GM12878 (cell line): ENCODE results near the gene TLNRD1. TPM values are rescaled to one million over a fixed set of nuclear protein-coding genes. Genes with fewer than 3 reads are reported as not detected.

Source experiments
- ASH2L ChIP-seq: fragments of 300-600, 200-600 bp; sonication (generic); IDR thresholded peaks from 2 replicates; pipeline ENCODE4 v1.6.1; 2017; ENCODE audit warnings: low read depth, mild to moderate bottlenecking, borderline replicate concordance
- CBX3 ChIP-seq: fragments of 200-600 bp; sonication (generic); IDR thresholded peaks from 2 replicates; pipeline ENCODE4 v1.6.1; 2016; ENCODE audit warnings: low read depth, borderline replicate concordance
- HDAC2 ChIP-seq: fragments of 200-600 bp; sonication (generic); IDR thresholded peaks from 2 replicates; pipeline ENCODE4 v1.6.1; 2017
- PRDM15 ChIP-seq: fragments of 450-650 bp; formaldehyde crosslinking; IDR thresholded peaks from 2 replicates; pipeline ENCODE4 v1.4.0; 2020; ENCODE audit warnings: mild to moderate bottlenecking, moderate library complexity
- SMAD1 ChIP-seq: fragments of 450-650 bp; IDR thresholded peaks from 2 replicates; pipeline ENCODE4 v1.6.1; 2018; ENCODE audit warnings: mild to moderate bottlenecking, low read depth; ENCODE audit not compliant: partially characterized antibody
- WRNIP1 ChIP-seq: IDR thresholded peaks from 2 replicates; pipeline ENCODE4 v1.6.1; 2011; ENCODE audit warnings: low read depth, low read length, improper control_type of control experiment, borderline replicate concordance
- ZBED1 ChIP-seq: IDR thresholded peaks from 2 replicates; pipeline ENCODE4 v1.6.1; 2016; ENCODE audit warnings: borderline replicate concordance
- ZNF207 ChIP-seq: fragments of 450-650 bp; IDR thresholded peaks from 2 replicates; pipeline ENCODE4 v1.6.1; 2014; ENCODE audit warnings: antibody characterized with exemption, mild to moderate bottlenecking, borderline replicate concordance
- polyA plus RNA-seq, 11 experiments: library from polyadenylated mRNA; depleted of rRNA in 4 of 11; unstranded in 6 of 11; stranded (reverse) in 5 of 11; fragments of >200 nt; fragmentation: Nextera tagmentation in 4 of 11; fragmentation: Illumina TruSeq in 1 of 11; extraction: Ambion mirVana in 4 of 11; extraction: Trizol in 1 of 11; gene quantifications; 1 replicate in 1 of 11; 2 replicates in 10 of 11; pipeline versions ENCODE4 v1.2.1 to v1.2.3, GENCODE V29; 2011 to 2016; ENCODE audit warnings: inconsistent platforms in 2 of 11, missing spikeins in 2 of 11, low read depth in 1 of 11
- total RNA-seq, 4 experiments: library from RNA; depleted of rRNA in 3 of 4; stranded (reverse); fragments of >200 nt in 3 of 4; fragmentation: Illumina TruSeq in 1 of 4; extraction: Trizol in 1 of 4; gene quantifications; 2 replicates each; pipeline versions ENCODE4 v1.2.1 to v1.2.3, GENCODE V29; 2013 to 2021
- TF ChIP-seq, protein P1 (sequence below): IDR thresholded peaks from 2 replicates; pipeline ENCODE4 v1.6.1; 2011; ENCODE audit warnings: borderline replicate concordance, low read depth, mild to moderate bottlenecking, moderate library complexity, mixed read lengths, low read length; ENCODE audit not compliant: insufficient read depth; ENCODE audit errors: extremely low read length

Gene TLNRD1
- total and polyA plus RNA-seq, 10 of the 15 experiments (the other 5 are each of a cell fraction or from before 2014, with no cell fraction given) = 2.5 to 44.8 (median 9.1) TPM

GRCh38 chr15:81000144-81000623 is 539 bp upstream of the TLNRD1 start (continued):
- TF ChIP-seq HDAC2 (no peak), ZBED1 (0 out of 2 replicates have a peak, but pooled peaks have one; percentile 7), SMAD1 (no peak), PRDM15 (CRISPR knock-in tag) (no peak), ZNF207 (peak; percentile 50; the same call in 1 of the 2 replicates), ASH2L (no peak), WRNIP1 (0 out of 2 replicates have a peak, but pooled peaks have one; percentile 14), CBX3 (no peak)
- TF ChIP-seq, protein P1, sequence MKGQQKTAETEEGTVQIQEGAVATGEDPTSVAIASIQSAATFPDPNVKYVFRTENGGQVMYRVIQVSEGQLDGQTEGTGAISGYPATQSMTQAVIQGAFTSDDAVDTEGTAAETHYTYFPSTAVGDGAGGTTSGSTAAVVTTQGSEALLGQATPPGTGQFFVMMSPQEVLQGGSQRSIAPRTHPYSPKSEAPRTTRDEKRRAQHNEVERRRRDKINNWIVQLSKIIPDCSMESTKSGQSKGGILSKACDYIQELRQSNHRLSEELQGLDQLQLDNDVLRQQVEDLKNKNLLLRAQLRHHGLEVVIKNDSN = no peak
